Kidney glomerular epithelial cell (primary cell): Measurements from ENCODE around the gene AEBP1.
A peak's percentile ranks its signal among the peaks of the same experiment; 100 is the strongest.
"Not testable (repeated sequence)": the region's sequence is repeated elsewhere in the genome, so short reads cannot be mapped to it uniquely, and the experiment has no call there.

Experiments
- DNase-seq: peaks from one replicate; lab custom pipeline; 2025; lab: John Stamatoyannopoulos, UW

Gene AEBP1

GRCh38 chr7:44117801-44118429, 13.8 kb downstream of the AEBP1 start:
- no peak for DNase-seq

GRCh38 chr7:44119829-44120380, 15.8 kb downstream of the AEBP1 start:
- no peak for DNase-seq

GRCh38 chr7:44120395-44120794, 16.2 kb downstream of the AEBP1 start:
- no peak for DNase-seq

- no peak for DNase-seq
These were observed 17.7 kb downstream of the AEBP1 start for GRCh38 chr7:44121761-44122420.

- DNase-seq: no peak
These were observed 18.4 kb downstream of the AEBP1 start for GRCh38 chr7:44122529-44122928.

GRCh38 chr7:44123190-44124003, 19.3 kb downstream of the AEBP1 start, which contains the start of gene POLD2:
POLD2 (minus strand) TSS chr7:44123548; CDS start chr7:44122053, 1,495 bp downstream.
- DNase-seq: peak; percentile 95

- no peak for DNase-seq
These were observed 20.7 kb downstream of the AEBP1 start for GRCh38 chr7:44124822-44125202.

GRCh38 chr7:44126574-44126973, 22.4 kb downstream of the AEBP1 start:
- not testable (repeated sequence) for DNase-seq

GRCh38 chr7:44127161-44127560, 23.0 kb downstream of the AEBP1 start:
- no peak for DNase-seq

- no peak for DNase-seq
These were observed 24.8 kb downstream of the AEBP1 start for GRCh38 chr7:44128721-44129582.

- DNase-seq: peak; percentile 9
These were observed 27.3 kb downstream of the AEBP1 start for GRCh38 chr7:44131173-44132029.

- peak; percentile 35 for DNase-seq
These were observed 27.9 kb downstream of the AEBP1 start for GRCh38 chr7:44132039-44132438.

- no peak for DNase-seq
These were observed 29.1 kb downstream of the AEBP1 start for GRCh38 chr7:44133295-44133694.

- DNase-seq: peak; percentile 9
These were observed 30.9 kb downstream of the AEBP1 start for GRCh38 chr7:44134943-44135628.

- no peak for DNase-seq
These were observed 32.6 kb downstream of the AEBP1 start for GRCh38 chr7:44136731-44137130.

- no peak for DNase-seq
These were observed 34.6 kb downstream of the AEBP1 start for GRCh38 chr7:44138698-44139097.

- no peak for DNase-seq
These were observed 35.3 kb downstream of the AEBP1 start for GRCh38 chr7:44139311-44140010.

GRCh38 chr7:44140341-44140740, 36.2 kb downstream of the AEBP1 start:
- no peak for DNase-seq

GRCh38 chr7:44141221-44141850, 37.2 kb downstream of the AEBP1 start, which contains the start of gene MYL7:
MYL7 (minus strand) TSS chr7:44141332; CDS start chr7:44141305, 27 bp downstream.
- no peak for DNase-seq
